ENCODE results near the gene CGB8.
"Not testable (repeated sequence)": the region's sequence is repeated elsewhere in the genome, so short reads cannot be mapped to it uniquely, and the experiment has no call there.

GRCh38 chr19:49018388-49019241, 30.3 kb downstream of the CGB8 start:
- TF ChIP-seq REST (IDR thresholded peaks at IDR 0.05; ENCODE audit: insufficient read depth in 1 of 2, low read depth in 2 of 2, low read length in 2 of 2); SIN3A (IDR thresholded peaks at IDR 0.05; ENCODE audit: borderline replicate concordance, insufficient read depth, low read length); TAF1 (IDR thresholded peaks at IDR 0.05; ENCODE audit: borderline replicate concordance, insufficient read depth, low read length): not testable (repeated sequence)
- 0 out of 2 replicates have a peak, but pooled peaks have one; percentile 20 for TF ChIP-seq POLR2AphosphoS5 (IDR thresholded peaks at IDR 0.05; ENCODE audit: low read depth, low read length)

Measured in PFSK-1 (cell line).